SK-N-SH treated with all-trans-retinoic acid at 6 μM for 48 hours (cell line): ENCODE data around the gene RHOXF1.

Experiments used
- BACH2 ChIP-seq: fragments of 250-450 bp; sonication (Bioruptor Pico); IDR thresholded peaks from 2 replicates; pipeline ENCODE4 v1.9.0; 2021; ENCODE audit warnings: mild to moderate bottlenecking, borderline replicate concordance
- CREB5 ChIP-seq: fragments of 250-450 bp; sonication (Bioruptor Pico); IDR thresholded peaks from 2 replicates; pipeline ENCODE4 v1.5.1; 2020; ENCODE audit warnings: low read depth, mild to moderate bottlenecking, moderate library complexity
- CSRNP3 ChIP-seq: fragments of 250-450 bp; sonication (Bioruptor Pico); IDR thresholded peaks from 2 replicates; pipeline ENCODE4 v1.5.1; 2021; ENCODE audit warnings: mild to moderate bottlenecking, moderate library complexity
- ISL1 ChIP-seq: fragments of 250-450 bp; sonication (Bioruptor Pico); IDR thresholded peaks from 2 replicates; pipeline ENCODE4 v2.1.2; 2022; ENCODE audit warnings: mild to moderate bottlenecking, moderate library complexity
- OSR1 ChIP-seq: fragments of 250-450 bp; sonication (Bioruptor Pico); IDR thresholded peaks from 2 replicates; pipeline ENCODE4 v1.8.0; 2022; ENCODE audit warnings: moderate library complexity, mild to moderate bottlenecking, inconsistent platforms
- PATZ1 ChIP-seq: fragments of 250-450 bp; sonication (Bioruptor Pico); IDR thresholded peaks from 2 replicates; pipeline ENCODE4 v1.8.0; 2020; ENCODE audit warnings: mild to moderate bottlenecking, moderate library complexity, borderline replicate concordance
- TCF4 ChIP-seq: fragments of 250-450 bp; sonication (Bioruptor Pico); IDR thresholded peaks from 2 replicates; pipeline ENCODE4 v1.8.0; 2021; ENCODE audit warnings: mild to moderate bottlenecking, moderate library complexity, borderline replicate concordance
- ZFP30 ChIP-seq: fragments of 450-650 bp; formaldehyde crosslinking; IDR thresholded peaks from 2 replicates; pipeline ENCODE4 v1.5.0; 2022; ENCODE audit warnings: mild to moderate bottlenecking, moderate library complexity

- TF ChIP-seq ZFP30 (CRISPR knock-in tag) = no peak
- TF ChIP-seq CREB5 (CRISPR knock-in tag) = no peak
- no peak for TF ChIP-seq TCF4 (CRISPR knock-in tag)
- no peak for TF ChIP-seq CSRNP3 (CRISPR knock-in tag)
- TF ChIP-seq BACH2 (CRISPR knock-in tag) = no peak
- no peak for TF ChIP-seq ISL1 (CRISPR knock-in tag)
- no peak for TF ChIP-seq OSR1 (CRISPR knock-in tag)
- no peak for TF ChIP-seq PATZ1 (CRISPR knock-in tag)
These were observed 31.8 kb upstream of the RHOXF1 start for GRCh38 chrX:120147537-120147936.
